ENCODE results near the gene RHBDD2.
"Not testable (repeated sequence)": the region's sequence is repeated elsewhere in the genome, so short reads cannot be mapped to it uniquely, and the experiment has no call there.

Gene RHBDD2

DNA sequence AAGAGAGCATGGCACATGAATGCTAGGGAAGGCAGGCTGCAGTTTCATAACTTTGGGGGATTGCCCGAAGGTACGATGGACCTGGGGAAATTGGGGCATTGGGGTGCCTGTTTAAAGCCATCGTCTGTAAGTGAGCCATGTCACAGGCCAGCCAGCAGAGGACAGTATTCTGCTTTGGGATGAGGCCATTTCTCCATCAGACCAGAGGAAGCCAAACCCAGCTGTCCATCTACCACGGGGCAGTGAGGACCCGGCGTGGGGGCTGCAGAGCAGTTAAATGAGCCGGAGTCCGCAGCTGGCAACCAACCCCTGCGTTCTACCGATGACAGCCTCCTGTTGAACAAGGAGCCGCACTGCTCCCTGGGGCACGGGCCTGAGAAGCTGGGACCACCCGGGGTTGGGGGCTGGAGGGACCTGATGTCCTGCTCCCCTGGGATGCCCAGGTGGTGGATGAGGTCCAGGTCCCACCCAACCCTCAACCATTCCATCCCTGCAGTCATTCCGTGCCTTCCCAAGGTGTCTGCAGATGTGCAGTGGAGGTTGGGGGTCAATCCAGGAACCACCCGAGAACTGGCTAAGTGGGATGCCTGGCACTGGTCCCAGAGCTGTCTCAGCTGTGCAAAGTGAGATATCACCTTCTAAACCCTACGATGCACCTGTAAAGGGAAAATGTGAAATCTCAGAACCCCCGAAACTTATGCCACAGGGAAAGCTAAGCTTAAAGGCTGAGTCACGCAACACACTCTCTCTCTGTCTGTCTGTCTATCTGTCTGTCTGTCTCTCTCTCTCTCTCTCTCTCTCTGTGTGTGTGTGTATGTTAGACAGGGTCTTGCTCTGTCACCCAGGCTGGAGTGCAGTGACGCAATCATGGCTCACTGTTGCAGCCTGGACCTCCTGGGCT lies 12.1 kb upstream of the RHBDD2 start:
- DNase-seq, result peak in 1 of 2 experiments; percentile 53

DNA sequence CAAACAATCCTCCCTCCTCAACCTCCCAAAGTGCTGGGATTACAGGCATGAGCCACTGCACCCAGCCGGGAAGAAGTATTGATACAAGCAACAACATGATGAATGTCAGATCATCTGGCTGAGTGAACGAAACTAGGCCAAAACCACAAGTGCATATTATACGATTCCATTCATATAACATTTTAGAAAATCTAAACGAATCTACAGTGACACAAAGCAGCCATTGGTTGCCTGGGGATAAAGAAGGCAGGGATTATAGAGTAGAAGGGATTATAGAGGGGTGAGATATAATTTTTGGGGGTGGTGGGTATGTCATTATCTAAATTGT lies 11.5 kb upstream of the RHBDD2 start:
- DNase-seq, result no peak

GRCh38 chr7:75868153-75868552 lies 10.7 kb upstream of the RHBDD2 start:
- DNase-seq, result no peak

GRCh38 chr7:75869776-75870379 lies 9.0 kb upstream of the RHBDD2 start:
- no peak for DNase-seq

- no peak for DNase-seq
Observed at GRCh38 chr7:75870557-75871161, 8.2 kb upstream of the RHBDD2 start.

DNA sequence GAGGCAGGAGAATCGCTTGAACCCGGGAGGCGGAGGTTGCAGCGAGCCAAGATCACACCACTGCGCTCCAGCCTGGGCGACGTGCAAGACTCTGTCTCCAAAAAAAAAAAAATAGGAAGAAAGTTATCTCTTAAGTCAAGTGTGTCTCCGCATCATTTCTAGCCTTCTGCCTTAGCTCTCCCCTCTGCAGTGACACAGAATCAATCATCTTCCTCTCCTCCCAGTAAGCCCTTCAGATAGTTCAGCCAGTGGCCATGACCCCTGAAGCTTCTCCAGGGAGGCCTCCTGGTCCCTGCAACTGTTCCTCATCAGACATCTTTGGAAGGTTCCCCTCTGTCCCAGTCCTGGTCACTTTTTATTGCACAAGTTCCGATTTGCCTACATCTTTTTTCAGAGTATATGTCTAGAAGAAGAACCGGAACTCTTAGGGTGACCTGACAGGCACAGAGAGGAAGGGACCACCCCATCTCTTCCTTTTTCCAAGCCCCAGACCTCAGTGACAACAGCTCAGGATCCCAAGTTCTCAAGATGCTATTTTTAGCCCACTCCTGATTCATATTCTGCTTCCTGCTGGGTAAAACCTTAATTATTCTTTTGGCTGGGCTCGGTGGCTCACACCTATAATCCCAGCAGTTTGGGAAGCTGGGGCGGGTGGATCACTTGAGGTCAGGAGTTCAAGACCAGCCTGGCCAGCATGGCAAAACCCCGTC lies 6.6 kb upstream of the RHBDD2 start:
- no peak for DNase-seq

DNA sequence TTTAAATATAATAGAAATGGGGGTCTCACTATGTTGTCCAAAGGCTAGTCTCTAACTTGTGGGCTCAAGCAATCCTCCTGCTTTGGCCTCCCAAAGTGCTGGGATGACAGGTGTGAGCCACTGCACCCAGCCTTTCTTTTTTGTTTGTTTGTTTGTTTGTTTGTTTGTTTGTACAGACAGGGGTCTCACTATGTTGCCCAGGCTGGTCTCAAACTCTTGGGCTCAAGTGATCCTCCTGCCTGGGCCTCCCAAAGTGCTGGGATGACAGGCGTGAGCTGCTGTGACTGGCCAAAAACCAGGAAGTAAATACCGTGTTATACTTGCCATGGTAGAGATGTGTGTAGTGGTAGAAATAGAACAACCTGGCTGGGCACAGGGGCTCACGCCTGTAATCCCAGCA lies 4.7 kb upstream of the RHBDD2 start:
- not testable (repeated sequence) for DNase-seq

DNA sequence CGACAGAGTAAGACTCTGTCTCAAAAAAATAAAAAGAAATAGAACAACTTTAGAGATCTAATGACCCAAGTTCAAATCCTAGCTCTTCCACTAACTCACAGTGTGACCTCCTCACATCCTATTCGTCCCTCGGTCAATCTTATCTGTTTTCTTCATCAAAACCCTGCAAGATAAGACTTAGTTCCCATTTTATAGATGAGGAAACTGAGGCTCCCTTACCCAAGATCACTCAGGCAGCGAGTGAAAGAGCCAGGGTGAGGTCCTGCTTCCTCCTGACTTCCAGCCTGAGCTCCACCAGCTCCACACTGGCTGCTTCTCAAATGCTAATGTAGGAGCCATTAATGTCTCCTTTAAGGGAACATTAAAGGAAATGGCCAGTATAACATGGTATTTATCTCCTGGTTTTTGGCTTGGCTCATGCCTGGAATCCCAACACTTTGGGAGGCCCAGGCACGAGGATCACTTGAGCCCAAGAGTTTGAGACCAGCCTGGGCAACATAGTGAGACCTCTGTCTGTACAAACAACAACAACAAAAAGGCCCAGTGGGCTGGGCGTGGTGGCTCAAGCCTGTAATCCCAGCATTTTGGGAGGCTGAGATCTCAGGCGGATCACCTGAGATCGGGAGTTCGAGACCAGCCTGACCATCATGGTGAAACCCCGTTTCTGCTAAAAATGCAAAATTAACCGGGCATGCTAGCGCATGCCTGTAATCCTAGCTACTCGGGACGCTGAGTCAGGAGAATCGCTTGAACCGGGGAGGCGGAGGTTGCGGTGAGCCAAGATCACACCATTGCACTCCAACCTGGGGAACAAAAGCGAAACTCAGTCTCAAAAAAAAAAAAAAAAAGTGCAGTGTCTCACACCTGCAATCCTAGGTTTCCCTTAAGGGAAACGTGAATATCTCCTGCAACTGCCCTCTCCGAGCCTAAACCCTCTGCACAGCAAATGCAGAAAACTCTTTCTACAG lies 3.4 kb upstream of the RHBDD2 start:
- no peak for DNase-seq

GRCh38 chr7:75876126-75876881 lies 2.5 kb upstream of the RHBDD2 start:
- DNase-seq, result no peak

DNA sequence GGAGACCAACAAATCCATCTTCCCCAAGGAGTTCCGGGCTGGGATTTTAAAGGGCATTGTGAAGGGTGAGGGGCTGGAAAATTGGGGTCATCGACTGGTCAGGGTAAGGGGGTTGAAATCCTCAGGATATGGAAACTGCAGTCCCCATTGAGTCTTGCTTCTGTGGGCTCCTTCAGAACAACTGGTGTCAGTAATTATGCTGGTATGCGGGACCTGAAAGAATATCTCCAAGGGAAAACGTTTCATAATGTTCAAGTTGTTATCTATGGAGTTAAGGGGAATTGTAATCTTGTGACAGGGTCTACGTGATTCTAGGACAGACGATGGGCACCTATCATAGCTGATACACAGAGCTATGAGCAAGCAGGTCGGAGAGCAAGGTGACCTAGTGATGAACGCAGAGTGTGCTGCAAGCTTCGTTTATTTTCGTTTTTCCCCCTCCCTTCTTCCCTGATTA lies 494 bp upstream of the RHBDD2 start:
- no peak for DNase-seq

- DNase-seq, result no peak
Observed at GRCh38 chr7:75879771-75880184, 944 bp downstream of the RHBDD2 start.

GRCh38 chr7:75880242-75880641 lies 1.4 kb downstream of the RHBDD2 start:
- no peak for DNase-seq

DNA sequence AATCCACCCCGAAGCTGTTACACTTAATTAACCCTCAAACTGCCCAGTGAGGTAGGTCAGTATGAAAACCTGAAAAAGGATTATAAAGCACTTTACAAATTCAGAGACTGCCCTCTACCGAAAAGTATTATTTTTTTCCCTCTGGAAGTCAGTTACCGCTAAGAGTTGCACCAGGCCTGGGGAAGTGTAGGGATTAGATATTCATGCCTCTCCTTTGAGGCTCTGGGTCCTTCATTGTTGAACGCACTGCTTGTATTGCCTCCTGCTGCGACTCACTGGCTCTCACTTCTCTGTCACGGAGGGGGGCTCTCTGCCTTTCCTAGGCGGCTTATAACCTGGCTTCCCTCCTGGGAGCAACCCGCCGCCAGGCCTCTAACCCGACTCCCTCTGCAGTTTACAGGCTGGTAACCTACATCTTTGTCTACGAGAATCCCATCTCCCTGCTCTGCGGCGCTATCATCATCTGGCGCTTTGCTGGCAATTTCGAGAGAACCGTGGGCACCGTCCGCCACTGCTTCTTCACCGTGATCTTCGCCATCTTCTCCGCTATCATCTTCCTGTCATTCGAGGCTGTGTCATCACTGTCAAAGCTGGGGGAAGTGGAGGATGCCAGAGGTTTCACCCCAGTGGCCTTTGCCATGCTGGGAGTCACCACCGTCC lies 2.7 kb downstream of the RHBDD2 start:
- DNase-seq, result no peak

GRCh38 chr7:75883265-75883824 lies 4.5 kb downstream of the RHBDD2 start:
- DNase-seq, result not testable (repeated sequence)

DNA sequence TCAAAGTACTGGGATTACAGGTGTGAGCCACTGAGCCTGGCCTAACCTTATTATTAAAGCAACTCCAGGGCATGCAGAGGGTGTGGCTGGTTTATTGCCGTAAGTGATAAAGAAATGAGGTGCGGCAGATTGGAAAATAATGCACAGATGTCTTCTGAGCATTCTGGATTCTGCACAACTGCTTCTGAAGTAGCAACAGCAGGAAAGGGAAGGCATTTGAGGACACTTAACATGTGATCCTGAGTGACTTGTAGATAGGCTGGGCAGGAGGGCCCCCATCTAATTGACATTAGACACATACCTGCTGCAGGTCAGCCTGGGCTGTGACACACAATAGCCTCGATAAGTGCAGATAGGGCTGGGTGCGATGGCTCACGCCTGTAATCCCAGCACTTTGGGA lies 5.6 kb downstream of the RHBDD2 start:
- DNase-seq, result no peak

GRCh38 chr7:75885036-75885435 lies 6.2 kb downstream of the RHBDD2 start:
- no peak for DNase-seq

GRCh38 chr7:75887669-75888369 lies 9.0 kb downstream of the RHBDD2 start:
- DNase-seq, result no peak

DNA sequence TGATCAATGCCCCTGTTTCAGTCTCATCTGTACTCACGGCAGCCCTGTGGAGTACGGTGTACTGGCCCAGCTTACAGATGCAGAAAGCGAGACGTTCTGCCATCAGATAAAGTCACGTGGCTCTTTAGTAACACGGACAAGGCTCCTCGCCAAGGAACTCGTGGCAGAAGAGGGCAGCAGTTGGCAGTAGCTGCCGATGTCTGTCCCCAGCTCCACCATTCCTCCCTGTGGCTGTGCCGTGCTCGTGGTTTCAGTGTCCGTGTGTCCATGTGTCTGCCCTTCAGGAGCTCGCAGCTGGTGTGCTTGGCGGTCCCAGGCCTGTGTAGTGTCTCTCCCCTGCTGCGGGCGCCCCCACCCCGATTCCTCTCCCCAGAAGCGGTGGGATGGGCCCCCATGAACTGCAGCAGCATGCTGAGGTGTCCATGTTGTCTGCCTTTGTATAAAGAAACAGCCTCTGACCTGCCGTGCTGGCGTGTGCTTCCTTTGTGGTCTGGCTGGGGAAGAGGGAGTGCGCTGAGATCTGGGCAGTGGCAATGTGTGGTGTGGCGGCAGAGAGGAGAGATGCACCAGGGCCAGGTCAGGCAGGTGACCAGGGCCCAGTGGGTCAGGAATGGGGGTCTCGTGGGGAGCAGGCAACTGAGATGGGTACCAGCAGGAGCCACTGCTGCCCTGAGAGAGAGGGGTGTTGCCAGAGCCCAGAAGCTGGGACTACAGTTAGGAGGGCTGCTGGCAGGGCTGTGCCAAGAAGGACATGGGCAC lies 9.8 kb downstream of the RHBDD2 start:
- peak in 1 of 2 experiments; percentile 17 for DNase-seq
